ENCODE results near the gene NHS. TPM values are rescaled to one million over a fixed set of nuclear protein-coding genes. Genes with fewer than 3 reads are reported as not detected.

Gene NHS
- total and polyA plus RNA-seq, 10 donors = 0.32 to 3.1 (median 2.1) TPM

DNA sequence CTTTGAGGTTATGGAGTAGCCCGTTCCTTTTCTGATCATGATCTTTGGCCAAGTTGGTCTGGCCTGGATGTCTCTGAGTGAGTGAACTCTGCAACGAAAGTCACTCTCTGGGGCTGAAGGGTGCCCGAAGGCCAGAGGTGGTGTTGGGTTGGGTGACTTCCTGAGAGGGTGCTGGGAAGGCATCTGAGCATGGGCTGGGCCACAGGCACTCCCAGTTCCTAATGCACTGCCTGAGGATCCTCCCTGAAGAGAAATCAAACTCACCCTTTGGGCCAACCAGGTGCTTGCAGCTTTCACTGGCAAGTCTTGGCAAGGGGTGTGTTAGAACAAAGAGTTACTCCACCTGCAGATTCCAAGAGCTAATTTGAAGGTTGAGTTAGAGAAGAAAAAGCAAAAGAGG is 295.9 kb downstream of the NHS start:
- TF ChIP-seq POLR2AphosphoS5 (IDR thresholded peaks at IDR 0.05) (no peak), CTCF (IDR thresholded peaks at IDR 0.05 in 8 of 11, conservative IDR thresholded peaks at IDR 0.05 in 3 of 11) (no peak), POLR2A (IDR thresholded peaks at IDR 0.05) (no peak)
- Histone ChIP-seq H3K9me3 (no peaks in the 10 kb centered on the region), H3K27ac (no peak overlapping the region), H3K4me3 (no peak overlapping the region), H3K36me3 (no peaks in the 10 kb centered on the region), H3K4me1 (no peaks in the 10 kb centered on the region), H3K27me3 (replicated peaks in 1 of 7) (no peaks in the 10 kb centered on the region)
- DNase-seq = no peak
- intact Hi-C loops (cut with DNase I; ENCODE audit: low total_unique reads) = no loop called here
- WGBS, 5 donors = 69 to 96% (median 77%) methylated on average over 3 of the region's 3 CpGs

- 4 to 23% (median 10%) methylated on average over 2 of the region's 2 CpGs for WGBS, 5 donors
- H3K4me1 ChIP-seq = no peaks in the 10 kb centered on the region
- intact Hi-C loops (cut with DNase I; ENCODE audit: low total_unique reads) = no loop called here
- H3K4me3 ChIP-seq = no peak overlapping the region
- H3K27me3 ChIP-seq (replicated peaks in 1 of 7) = no peaks in the 10 kb centered on the region
- DNase-seq = no peak
- TF ChIP-seq CTCF (IDR thresholded peaks at IDR 0.05 in 8 of 11, conservative IDR thresholded peaks at IDR 0.05 in 3 of 11) = no peak
- no peak for TF ChIP-seq POLR2AphosphoS5 (IDR thresholded peaks at IDR 0.05)
- no peak for TF ChIP-seq POLR2A (IDR thresholded peaks at IDR 0.05)
- no peaks in the 10 kb centered on the region for H3K36me3 ChIP-seq
- H3K27ac ChIP-seq = no peak overlapping the region
- H3K9me3 ChIP-seq = no peaks in the 10 kb centered on the region
Measured at GRCh38 chrX:17674601-17675000, 299.6 kb downstream of the NHS start.

- no peak for DNase-seq
- H3K27me3 ChIP-seq (replicated peaks in 1 of 7) = no peaks in the 10 kb centered on the region
- H3K27ac ChIP-seq = no peak overlapping the region
- H3K4me3 ChIP-seq = no peak overlapping the region
- TF ChIP-seq POLR2AphosphoS5 (IDR thresholded peaks at IDR 0.05) (no peak), POLR2A (IDR thresholded peaks at IDR 0.05) (no peak), CTCF (IDR thresholded peaks at IDR 0.05 in 8 of 11, conservative IDR thresholded peaks at IDR 0.05 in 3 of 11) (no peak)
- intact Hi-C loops (cut with DNase I; ENCODE audit: low total_unique reads) = no loop called here
- no peaks in the 10 kb centered on the region for H3K36me3 ChIP-seq
- H3K9me3 ChIP-seq = no peaks in the 10 kb centered on the region
- H3K4me1 ChIP-seq = no peaks in the 10 kb centered on the region
Measured at GRCh38 chrX:17679261-17679660, 304.3 kb downstream of the NHS start.

DNA sequence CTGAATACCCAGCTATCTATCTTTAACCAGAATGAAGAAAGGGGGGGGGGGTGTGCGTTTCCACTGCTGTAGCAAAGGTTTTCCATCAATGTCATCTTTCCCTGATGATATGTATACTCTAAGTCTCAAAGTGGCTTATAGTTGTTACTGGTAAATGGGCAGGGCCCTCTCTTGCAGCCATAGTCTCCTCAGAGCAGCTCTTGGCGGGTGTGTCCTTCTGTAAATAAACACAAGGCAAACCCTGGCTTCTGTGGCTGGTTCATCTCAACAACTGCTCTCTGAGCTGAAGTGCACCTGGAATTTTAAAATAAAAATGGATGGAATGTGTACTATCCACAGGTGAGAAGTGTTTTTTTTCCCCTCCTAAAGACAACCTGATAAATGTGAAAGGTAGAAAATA is 304.8 kb downstream of the NHS start:
- no peak overlapping the region for H3K4me3 ChIP-seq
- no peak for DNase-seq
- intact Hi-C loops (cut with DNase I; ENCODE audit: low total_unique reads) = no loop called here
- no peak overlapping the region for H3K27ac ChIP-seq
- H3K9me3 ChIP-seq = no peaks in the 10 kb centered on the region
- 60 to 97% (median 83%) methylated on average over 2 of the region's 2 CpGs for WGBS, 5 donors
- no peaks in the 10 kb centered on the region for H3K4me1 ChIP-seq
- TF ChIP-seq POLR2AphosphoS5 (IDR thresholded peaks at IDR 0.05) (no peak), POLR2A (IDR thresholded peaks at IDR 0.05) (no peak), CTCF (IDR thresholded peaks at IDR 0.05 in 8 of 11, conservative IDR thresholded peaks at IDR 0.05 in 3 of 11) (no peak)
- H3K36me3 ChIP-seq = no peaks in the 10 kb centered on the region
- H3K27me3 ChIP-seq (replicated peaks in 1 of 7) = no peaks in the 10 kb centered on the region
